ENCODE measurements around the gene KREMEN2.

KREMEN2 gene

DNA sequence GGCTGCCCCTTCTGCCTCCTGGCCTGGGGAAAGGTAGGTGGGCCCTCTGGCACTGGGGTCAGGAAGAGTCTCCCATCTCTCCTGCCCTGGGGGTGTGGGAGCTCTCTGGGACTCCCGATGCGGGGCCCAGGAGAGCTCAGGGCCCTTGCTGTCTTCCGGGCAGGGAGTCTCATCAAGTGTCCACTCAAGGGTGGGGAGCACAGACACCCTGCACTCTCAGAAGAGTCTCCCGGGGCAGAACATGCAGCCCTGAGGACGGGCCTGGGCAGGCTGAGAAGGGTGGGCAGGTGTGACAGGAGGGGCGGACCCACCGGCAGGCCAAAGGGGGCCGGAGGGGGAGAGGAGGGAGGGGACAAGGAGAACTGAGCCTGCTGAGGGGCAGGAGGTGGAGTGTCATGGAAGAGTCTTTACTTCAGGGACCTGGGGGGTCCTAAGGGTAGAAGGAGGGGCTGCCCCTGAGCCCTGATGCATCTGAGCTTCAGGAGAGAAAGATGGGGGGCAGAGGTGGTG is 24.6 kb downstream of the KREMEN2 start:
- Mint-ChIP-seq H3K36me3 (no peaks in the 10 kb centered on the region), H3K9me3 (ENCODE audit: low read depth) (no peaks in the 10 kb centered on the region), H3K4me3 (no peak overlapping the region), H3K27ac (no peak overlapping the region), H3K27me3 (no peaks in the 10 kb centered on the region), H3K4me1 (ENCODE audit: low read depth) (no peaks in the 10 kb centered on the region)

GRCh38 chr16:2990891-2991290 is 26.8 kb downstream of the KREMEN2 start:
- Mint-ChIP-seq H3K27me3 (no peaks in the 10 kb centered on the region), H3K36me3 (no peaks in the 10 kb centered on the region), H3K4me1 (ENCODE audit: low read depth) (no peaks in the 10 kb centered on the region), H3K27ac (no peak overlapping the region), H3K4me3 (no peak overlapping the region), H3K9me3 (ENCODE audit: low read depth) (no peaks in the 10 kb centered on the region)

DNA sequence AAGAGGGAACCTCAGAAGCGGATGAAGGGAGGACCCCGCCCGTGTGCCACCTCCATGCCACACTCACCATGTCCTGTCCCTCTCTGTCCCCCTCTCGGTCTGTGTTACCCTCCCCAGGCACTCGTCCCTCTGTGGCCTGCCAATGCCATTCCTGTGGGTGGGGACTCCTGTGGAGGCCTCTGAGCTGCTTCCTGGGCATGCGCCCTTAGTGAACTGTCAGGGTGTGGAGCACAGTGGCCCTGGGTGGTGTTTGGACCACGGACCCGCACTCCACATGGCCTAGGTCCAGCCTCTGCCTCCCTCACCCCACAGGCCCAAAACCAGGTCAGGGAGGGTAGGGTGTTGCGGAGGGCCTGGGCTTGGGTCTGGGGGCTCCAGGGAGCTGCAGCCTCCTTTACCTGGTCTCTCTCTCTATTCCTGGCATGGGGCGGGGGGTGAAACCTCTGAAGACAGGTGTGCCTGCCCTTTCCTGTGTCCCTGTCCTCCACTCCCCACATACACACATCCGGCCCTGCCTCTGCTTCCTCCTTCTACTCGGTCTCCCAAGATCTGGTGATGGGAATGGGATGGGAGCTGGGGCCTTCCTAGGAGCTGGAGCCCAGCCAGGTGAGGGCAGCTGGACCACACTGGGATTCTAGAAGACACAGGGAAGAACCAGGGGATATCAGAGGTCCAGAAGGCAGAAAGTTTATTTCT is 27.6 kb downstream of the KREMEN2 start:
- Mint-ChIP-seq H3K27ac (no peak overlapping the region), H3K27me3 (no peaks in the 10 kb centered on the region), H3K4me1 (ENCODE audit: low read depth) (no peaks in the 10 kb centered on the region), H3K4me3 (no peak overlapping the region), H3K9me3 (ENCODE audit: low read depth) (no peaks in the 10 kb centered on the region), H3K36me3 (no peaks in the 10 kb centered on the region)

GRCh38 chr16:2992383-2993081 is 28.5 kb downstream of the KREMEN2 start:
- Mint-ChIP-seq H3K4me3 (no peak overlapping the region), H3K4me1 (ENCODE audit: low read depth) (no peaks in the 10 kb centered on the region), H3K27ac (no peak overlapping the region), H3K36me3 (no peaks in the 10 kb centered on the region), H3K9me3 (ENCODE audit: low read depth) (no peaks in the 10 kb centered on the region), H3K27me3 (no peaks in the 10 kb centered on the region)

DNA sequence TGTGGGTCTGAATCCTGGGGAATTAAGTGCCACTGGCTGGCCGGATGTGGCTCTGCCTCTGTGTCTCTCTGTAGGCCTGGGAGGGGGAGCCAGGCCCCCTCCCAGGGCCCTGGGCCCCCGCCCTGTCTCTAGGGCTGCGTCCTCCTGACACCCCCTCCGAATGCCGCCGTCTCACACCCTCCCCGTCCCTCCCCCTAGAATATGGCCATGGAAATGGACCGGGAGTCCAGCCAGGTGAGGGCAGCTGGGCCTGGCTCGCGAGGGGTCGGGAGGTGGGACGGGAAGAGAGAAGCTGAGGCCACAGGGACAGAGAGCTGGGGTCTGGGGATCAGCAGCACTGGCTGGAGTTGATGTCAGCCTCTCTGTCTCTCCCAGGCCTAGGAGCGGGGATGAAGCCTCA is 32.2 kb downstream of the KREMEN2 start:
- Mint-ChIP-seq H3K27me3 (no peaks in the 10 kb centered on the region), H3K4me1 (ENCODE audit: low read depth) (no peaks in the 10 kb centered on the region), H3K4me3 (no peak overlapping the region), H3K36me3 (no peaks in the 10 kb centered on the region), H3K9me3 (ENCODE audit: low read depth) (no peaks in the 10 kb centered on the region), H3K27ac (no peak overlapping the region)

DNA sequence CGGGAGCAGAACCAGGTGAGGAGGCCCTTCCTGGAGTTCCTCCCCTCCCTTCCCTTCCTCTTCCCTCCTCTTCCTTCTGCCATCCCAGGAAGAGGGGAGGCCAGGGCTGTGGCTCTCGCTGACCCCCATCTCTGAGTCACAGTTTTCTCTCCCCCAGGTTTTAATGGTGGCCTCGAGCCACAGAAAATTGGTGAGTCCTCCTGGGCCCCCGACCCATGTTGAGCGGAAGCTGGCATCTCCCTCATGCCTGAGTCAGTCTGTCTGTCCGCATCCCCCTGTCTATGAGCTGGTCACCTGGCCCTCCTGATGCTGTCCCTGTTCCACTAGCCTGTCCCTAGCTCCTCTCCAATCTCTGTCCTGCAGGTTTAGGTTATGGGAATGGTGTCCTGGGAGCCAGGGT is 35.9 kb downstream of the KREMEN2 start:
- Mint-ChIP-seq H3K27ac (no peak overlapping the region), H3K36me3 (no peaks in the 10 kb centered on the region), H3K9me3 (ENCODE audit: low read depth) (no peaks in the 10 kb centered on the region), H3K4me3 (no peak overlapping the region), H3K27me3 (no peaks in the 10 kb centered on the region), H3K4me1 (ENCODE audit: low read depth) (peaks cover 3% of the 10 kb centered on the region)

- Mint-ChIP-seq H3K27ac (no peak overlapping the region), H3K4me3 (no peak overlapping the region), H3K4me1 (ENCODE audit: low read depth) (peaks cover 4% of the 10 kb centered on the region), H3K36me3 (no peaks in the 10 kb centered on the region), H3K27me3 (no peaks in the 10 kb centered on the region), H3K9me3 (ENCODE audit: low read depth) (no peaks in the 10 kb centered on the region)
Measured at GRCh38 chr16:3000540-3000939, 36.5 kb downstream of the KREMEN2 start.

GRCh38 chr16:3001316-3001715 is 37.2 kb downstream of the KREMEN2 start:
- no peaks in the 10 kb centered on the region for H3K36me3 Mint-ChIP-seq

GRCh38 chr16:3003582-3004270 is 39.7 kb downstream of the KREMEN2 start:
- Mint-ChIP-seq H3K36me3 (no peaks in the 10 kb centered on the region), H3K4me3 (peak overlapping the region; percentile 78), H3K27ac (no peak overlapping the region), H3K4me1 (ENCODE audit: low read depth) (peaks cover 26% of the 10 kb centered on the region), H3K27me3 (no peaks in the 10 kb centered on the region), H3K9me3 (ENCODE audit: low read depth) (no peaks in the 10 kb centered on the region)

More at GRCh38 chr16:3001316-3001715, 37.2 kb downstream of the KREMEN2 start:
- peaks cover 4% of the 10 kb centered on the region for H3K4me1 Mint-ChIP-seq (ENCODE audit: low read depth)
- H3K9me3 Mint-ChIP-seq (ENCODE audit: low read depth): no peaks in the 10 kb centered on the region
- no peak overlapping the region for H3K27ac Mint-ChIP-seq
- no peaks in the 10 kb centered on the region for H3K27me3 Mint-ChIP-seq
- no peak overlapping the region for H3K4me3 Mint-ChIP-seq

- Mint-ChIP-seq H3K4me1 (ENCODE audit: low read depth) (peaks cover 29% of the 10 kb centered on the region), H3K9me3 (ENCODE audit: low read depth) (no peaks in the 10 kb centered on the region), H3K27me3 (no peaks in the 10 kb centered on the region), H3K4me3 (no peak overlapping the region), H3K36me3 (no peaks in the 10 kb centered on the region), H3K27ac (no peak overlapping the region)
Measured at GRCh38 chr16:3004319-3004718, 40.2 kb downstream of the KREMEN2 start.

GRCh38 chr16:3004781-3005284 is 40.8 kb downstream of the KREMEN2 start:
- Mint-ChIP-seq H3K27ac (no peak overlapping the region), H3K4me3 (peak overlapping the region; percentile 58), H3K36me3 (no peaks in the 10 kb centered on the region), H3K27me3 (no peaks in the 10 kb centered on the region), H3K9me3 (ENCODE audit: low read depth) (no peaks in the 10 kb centered on the region), H3K4me1 (ENCODE audit: low read depth) (peaks cover 29% of the 10 kb centered on the region)

GRCh38 chr16:3007059-3007956 is 43.2 kb downstream of the KREMEN2 start:
- no peaks in the 10 kb centered on the region for H3K27me3 Mint-ChIP-seq
- H3K27ac Mint-ChIP-seq: no peak overlapping the region
- no peaks in the 10 kb centered on the region for H3K36me3 Mint-ChIP-seq
- H3K4me1 Mint-ChIP-seq (ENCODE audit: low read depth): peaks cover 30% of the 10 kb centered on the region
- no peaks in the 10 kb centered on the region for H3K9me3 Mint-ChIP-seq (ENCODE audit: low read depth)
- H3K4me3 Mint-ChIP-seq: peak overlapping the region; percentile 65

DNA sequence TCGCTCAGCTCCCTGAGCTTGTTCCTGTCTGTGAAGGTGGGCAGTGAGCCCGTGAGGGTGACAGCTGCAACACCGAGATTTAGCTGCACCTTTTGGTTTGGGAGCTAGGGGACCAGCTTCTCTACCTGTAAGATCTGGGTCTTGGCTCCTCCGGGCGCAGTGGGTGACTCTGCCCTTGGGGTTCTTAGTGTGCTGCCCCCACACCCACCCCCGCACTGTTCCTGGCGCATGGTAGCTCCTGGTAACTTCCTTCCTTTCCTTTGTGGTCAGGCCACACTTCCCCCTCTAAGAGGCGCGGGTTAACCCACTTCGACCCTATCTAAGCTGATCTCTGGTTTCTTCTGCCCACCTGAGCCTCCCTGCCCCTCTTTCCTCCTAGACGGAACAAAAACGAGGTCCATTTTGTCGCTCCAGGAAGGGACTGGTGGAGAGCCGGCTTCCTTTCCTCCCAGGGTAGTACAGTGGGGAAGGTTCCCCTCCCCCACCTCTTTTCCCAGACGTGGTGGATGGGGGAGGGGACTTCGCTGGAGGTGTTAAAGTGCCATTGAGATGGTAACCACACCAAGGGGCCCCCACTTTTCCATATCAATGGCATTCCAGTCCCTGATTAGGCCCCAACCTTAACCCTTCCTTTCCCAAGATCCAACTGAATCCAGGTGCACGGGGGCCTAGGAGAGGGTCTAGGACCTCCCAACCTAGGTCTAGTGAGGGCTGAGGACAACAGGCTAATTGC is 44.0 kb downstream of the KREMEN2 start:
- Mint-ChIP-seq H3K36me3 (no peaks in the 10 kb centered on the region), H3K4me3 (peak overlapping the region; percentile 65), H3K27me3 (no peaks in the 10 kb centered on the region), H3K4me1 (ENCODE audit: low read depth) (peaks cover 30% of the 10 kb centered on the region), H3K27ac (no peak overlapping the region), H3K9me3 (ENCODE audit: low read depth) (no peaks in the 10 kb centered on the region)

DNA sequence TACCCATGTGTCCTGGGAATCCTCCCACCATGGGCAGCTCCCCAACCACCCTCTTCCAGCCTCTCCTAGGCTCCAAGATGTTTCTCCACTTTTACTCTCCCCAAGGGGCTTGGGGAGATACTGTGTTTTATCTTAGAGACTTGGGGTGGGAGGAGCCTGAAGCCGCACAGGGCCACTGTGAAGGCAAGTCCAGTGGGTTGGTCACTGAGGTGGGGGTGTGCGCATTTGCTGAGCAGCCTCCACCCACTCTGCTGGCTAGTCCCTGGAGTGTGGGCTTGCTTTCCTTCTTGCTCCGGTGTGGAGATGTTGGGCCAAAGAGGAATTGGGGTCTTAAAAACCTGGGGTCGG is 44.6 kb downstream of the KREMEN2 start:
- Mint-ChIP-seq H3K36me3 (no peaks in the 10 kb centered on the region), H3K4me3 (peak overlapping the region; percentile 65), H3K27ac (no peak overlapping the region), H3K27me3 (no peaks in the 10 kb centered on the region), H3K9me3 (ENCODE audit: low read depth) (no peaks in the 10 kb centered on the region), H3K4me1 (ENCODE audit: low read depth) (peaks cover 30% of the 10 kb centered on the region)

Measured in activated naive CD8-positive, alpha-beta T cell (primary cell).